Endothelial cell of umbilical vein (primary cell): ENCODE results near the gene ASPSCR1. TPM values are rescaled to one million over a fixed set of nuclear protein-coding genes. Genes with fewer than 3 reads are reported as not detected.

Experiments
- BruUV-seq: library from RNA; stranded (reverse); fragments of 400-500 nt; replicated peaks from 2 replicates; lab custom pipeline; 2021; lab: Mats Ljungman, UMichigan
- CTCF ChIA-PET: fragments of 300-600, 350-600 bp; sonication (Branson Sonifier 250); formaldehyde crosslinking; loops from one replicate; lab custom pipeline; 2021; ENCODE audit warnings: antibody characterized with exemption, inconsistent platforms; lab: Charles Lee
- POLR2A ChIA-PET: fragments of 300-600, 350-600 bp; sonication (Branson Sonifier 250); formaldehyde crosslinking; loops from one replicate; lab custom pipeline; 2021; ENCODE audit warnings: antibody characterized with exemption, inconsistent platforms; lab: Charles Lee
- DNase-seq: peaks from one replicate; pipeline ENCODE4 v3.0.0-alpha.2; 2011; ENCODE audit warnings: low read depth, low spot score
- FAIRE-seq: peaks from 2 replicates; lab custom pipeline; 2011; peaks lifted over from hg19 to GRCh38; lab: Jason Lieb, UNC
- H2AFZ ChIP-seq: 2 replicates; pipeline ENCODE4 v1.6.0; 2012; ENCODE audit warnings: low read depth, low read length, control low read depth, inconsistent platforms
- H3K27ac ChIP-seq: 2 replicates; pipeline ENCODE4 v1.5.1; 2011; ENCODE audit warnings: low read depth, mild to moderate bottlenecking, control low read depth, low read length, moderate library complexity; ENCODE audit not compliant: insufficient read depth
- H3K27me3 ChIP-seq, 2 experiments: 2 replicates each; pipeline versions ENCODE4 v1.6.0 to v1.6.1; 2011; ENCODE audit warnings: low read length in 2 of 2, mixed read lengths in 1 of 2; ENCODE audit not compliant: control insufficient read depth in 2 of 2, insufficient read depth in 2 of 2
- H3K36me3 ChIP-seq, 2 experiments: 2 replicates in 1 of 2; 3 replicates in 1 of 2; pipeline ENCODE4 v1.5.1; 2011; ENCODE audit warnings: low read length in 2 of 2, mild to moderate bottlenecking in 1 of 2, moderate library complexity in 1 of 2; ENCODE audit not compliant: control insufficient read depth in 2 of 2, insufficient read depth in 2 of 2; ENCODE audit errors: extremely low read depth in 1 of 2
- H3K4me1 ChIP-seq: 3 replicates; pipeline ENCODE4 v1.5.1; 2011; ENCODE audit warnings: mild to moderate bottlenecking, low read length; ENCODE audit not compliant: control insufficient read depth, insufficient read depth; ENCODE audit errors: extremely low read depth
- H3K4me2 ChIP-seq: 2 replicates; pipeline ENCODE4 v1.6.1; 2011; ENCODE audit warnings: low read length, control low read depth, mixed read lengths; ENCODE audit not compliant: insufficient read depth
- H3K4me3 ChIP-seq, 3 experiments: fragments of 200-600 bp in 1 of 3; sonication (generic), shearing (Covaris generic) in 1 of 3; replicated peaks in 1 of 3; 2 replicates each; pipeline ENCODE4 v1.5.1; 2011 to 2016; ENCODE audit warnings: control low read depth in 3 of 3, low read length in 3 of 3, mild to moderate bottlenecking in 2 of 3, inconsistent platforms in 1 of 3, low read depth in 1 of 3, moderate library complexity in 1 of 3; ENCODE audit not compliant: insufficient read depth in 1 of 3
- H3K79me2 ChIP-seq: 2 replicates; pipeline ENCODE4 v1.6.0; 2012; ENCODE audit warnings: low read length, inconsistent platforms; ENCODE audit not compliant: control insufficient read depth, insufficient read depth
- H3K9ac ChIP-seq: replicated peaks from 2 replicates; pipeline ENCODE3; 2011; ENCODE audit warnings: low read length, control low read depth; ENCODE audit not compliant: insufficient read depth; ENCODE audit errors: extremely low read depth
- H3K9me1 ChIP-seq: replicated peaks from 3 replicates; pipeline ENCODE4 v1.6.0; 2011; ENCODE audit warnings: mild to moderate bottlenecking, low read length; ENCODE audit not compliant: control insufficient read depth, insufficient read depth; ENCODE audit errors: extremely low read depth
- H3K9me3 ChIP-seq: replicated peaks from 2 replicates; pipeline ENCODE4 v1.5.1; 2012; ENCODE audit warnings: low read length, inconsistent platforms; ENCODE audit not compliant: control insufficient read depth, insufficient read depth
- H4K20me1 ChIP-seq: replicated peaks from 2 replicates; pipeline ENCODE3; 2011; ENCODE audit warnings: mild to moderate bottlenecking, low read length; ENCODE audit not compliant: control insufficient read depth, insufficient read depth; ENCODE audit errors: extremely low read depth
- EZH2 ChIP-seq: IDR thresholded peaks from 2 replicates; pipeline ENCODE4 v1.6.1; 2012; ENCODE audit warnings: borderline replicate concordance, low read depth, mild to moderate bottlenecking, moderate library complexity, low read length, inconsistent platforms; ENCODE audit not compliant: severe bottlenecking
- FOS ChIP-seq: IDR thresholded peaks from 2 replicates; pipeline ENCODE4 v1.6.1; 2011; ENCODE audit warnings: mild to moderate bottlenecking, low read length, moderate library complexity, borderline replicate concordance; ENCODE audit not compliant: insufficient read depth
- GATA2 ChIP-seq: IDR thresholded peaks from 2 replicates; pipeline ENCODE4 v1.7.0; 2011; ENCODE audit warnings: low read depth, mild to moderate bottlenecking, moderate library complexity, mixed read lengths, low read length; ENCODE audit not compliant: insufficient read length, insufficient read depth
- JUN ChIP-seq: IDR thresholded peaks from 2 replicates; pipeline ENCODE4 v1.6.1; 2011; ENCODE audit warnings: borderline replicate concordance, low read depth; ENCODE audit not compliant: insufficient read length, insufficient read depth
- MYC ChIP-seq: IDR thresholded peaks from one replicate; pipeline ENCODE4 v1.6.1; 2011; ENCODE audit warnings: mild to moderate bottlenecking, low read depth, low read length
- POLR2A ChIP-seq: IDR thresholded peaks from 2 replicates; pipeline ENCODE4 v1.6.1; 2012; ENCODE audit warnings: low read depth, mild to moderate bottlenecking, control low read depth, low read length
- POLR2AphosphoS5 ChIP-seq: IDR thresholded peaks from 2 replicates; pipeline ENCODE4 v1.6.1; 2012; ENCODE audit warnings: low read depth, mild to moderate bottlenecking, control low read depth, low read length, moderate library complexity; ENCODE audit not compliant: insufficient read depth
- dilution Hi-C: fragments of 300-500 bp; cut with MboI; formaldehyde crosslinking; loops from one replicate; pipeline ENCODE4 v1.15.0; 2019; ENCODE audit warnings: low sequenced_read_pairs; ENCODE audit not compliant: extremely low pct_ligation_motif_present
- intact Hi-C: fragments of 100-400 bp; cut with micrococcal nuclease; formaldehyde crosslinking; loops from one replicate; pipeline ENCODE4 v1.10.0; 2022
- polyA plus RNA-seq, 4 experiments: library from polyadenylated mRNA; depleted of rRNA in 3 of 4; stranded (reverse) in 3 of 4; unstranded in 1 of 4; fragments of >200 nt; gene quantifications; 2 replicates each; pipeline versions ENCODE4 v1.2.1 to v1.2.3, GENCODE V29; 2011 to 2012; ENCODE audit warnings: missing spikeins in 1 of 4
- total RNA-seq: library from RNA; stranded (reverse); gene quantifications from 2 replicates; pipeline ENCODE4 v1.2.3, GENCODE V29; 2021
- TF ChIP-seq, protein P1 (sequence below), 2 donors: IDR thresholded peaks; 1 replicate in 1 of 2; 2 replicates in 1 of 2; pipeline ENCODE4 v1.5.1; 2011; ENCODE audit warnings: low read length in 2 of 2, mild to moderate bottlenecking in 2 of 2, moderate library complexity in 2 of 2, control low read depth in 1 of 2, inconsistent platforms in 1 of 2, low read depth in 1 of 2; ENCODE audit not compliant: insufficient read depth in 1 of 2; ENCODE audit errors: extremely low read depth in 1 of 2
- TF ChIP-seq, protein P2 (sequence below): IDR thresholded peaks from 2 replicates; pipeline ENCODE4 v1.6.1; 2011; ENCODE audit not compliant: insufficient read depth, insufficient read length

The ASPSCR1 gene
- total and polyA plus RNA-seq, 2 donors (not counting 3 experiments of a cell fraction or from before 2014, with no cell fraction given): 24.8 to 36.5 TPM

DNA sequence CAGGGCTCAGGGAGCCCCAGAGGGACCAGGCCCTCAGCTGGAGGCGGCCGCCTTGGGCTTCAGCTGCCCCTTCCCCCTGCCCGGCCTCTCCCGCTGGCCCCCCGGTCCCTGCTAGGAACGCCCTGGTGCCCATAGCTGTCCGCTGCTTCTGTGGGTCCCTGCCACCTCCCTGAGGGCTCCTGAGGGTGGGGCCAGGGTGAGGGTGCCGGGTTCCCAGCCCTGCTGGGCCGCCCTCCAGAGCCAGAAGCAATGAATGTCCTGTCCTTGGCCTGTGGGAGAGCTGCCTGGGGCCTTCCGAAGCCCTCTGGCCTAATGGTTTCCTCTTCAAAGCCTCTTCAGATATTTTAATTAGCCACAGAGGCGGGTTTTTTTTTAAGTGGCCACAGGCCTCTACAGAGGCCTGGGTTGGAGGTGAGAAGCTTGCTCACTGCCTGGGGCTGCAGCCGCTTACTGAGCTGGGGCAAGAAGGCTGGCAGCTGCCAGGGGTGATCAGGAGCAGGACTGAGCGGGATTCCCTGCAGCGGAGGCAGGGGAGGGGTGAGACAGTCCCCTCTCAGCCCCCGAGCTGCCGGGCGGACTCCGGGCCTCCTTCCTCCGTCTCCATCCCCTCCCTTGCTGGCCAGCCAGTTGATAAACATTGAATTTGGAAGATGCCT is 35.3 kb downstream of the ASPSCR1 start:
- Histone ChIP-seq H3K4me3 (no peak overlapping the region), H2AFZ (no peak overlapping the region), H3K27me3 (no peaks in the 10 kb centered on the region), H3K4me1 (no peaks in the 10 kb centered on the region), H3K9me3 (no peaks in the 10 kb centered on the region), H3K4me2 (no peak overlapping the region), H3K27ac (no peak overlapping the region), H3K9me1 (no peaks in the 10 kb centered on the region), H3K79me2 (no peaks in the 10 kb centered on the region), H3K9ac (no peak overlapping the region), H4K20me1 (no peaks in the 10 kb centered on the region), H3K36me3 (no peaks in the 10 kb centered on the region)
- dilution Hi-C loops (no loop called here), intact Hi-C loops (no loop called here)
- BruUV-seq: no TSS peak
- TF ChIP-seq GATA2: no peak
- TF ChIP-seq, protein P1, sequence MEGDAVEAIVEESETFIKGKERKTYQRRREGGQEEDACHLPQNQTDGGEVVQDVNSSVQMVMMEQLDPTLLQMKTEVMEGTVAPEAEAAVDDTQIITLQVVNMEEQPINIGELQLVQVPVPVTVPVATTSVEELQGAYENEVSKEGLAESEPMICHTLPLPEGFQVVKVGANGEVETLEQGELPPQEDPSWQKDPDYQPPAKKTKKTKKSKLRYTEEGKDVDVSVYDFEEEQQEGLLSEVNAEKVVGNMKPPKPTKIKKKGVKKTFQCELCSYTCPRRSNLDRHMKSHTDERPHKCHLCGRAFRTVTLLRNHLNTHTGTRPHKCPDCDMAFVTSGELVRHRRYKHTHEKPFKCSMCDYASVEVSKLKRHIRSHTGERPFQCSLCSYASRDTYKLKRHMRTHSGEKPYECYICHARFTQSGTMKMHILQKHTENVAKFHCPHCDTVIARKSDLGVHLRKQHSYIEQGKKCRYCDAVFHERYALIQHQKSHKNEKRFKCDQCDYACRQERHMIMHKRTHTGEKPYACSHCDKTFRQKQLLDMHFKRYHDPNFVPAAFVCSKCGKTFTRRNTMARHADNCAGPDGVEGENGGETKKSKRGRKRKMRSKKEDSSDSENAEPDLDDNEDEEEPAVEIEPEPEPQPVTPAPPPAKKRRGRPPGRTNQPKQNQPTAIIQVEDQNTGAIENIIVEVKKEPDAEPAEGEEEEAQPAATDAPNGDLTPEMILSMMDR (IDR thresholded peaks at IDR 0.05; ENCODE audit: extremely low read depth in 1 of 2, insufficient read depth in 1 of 2, low read depth in 1 of 2, low read length in 2 of 2): no peak
- TF ChIP-seq POLR2A: no peak
- TF ChIP-seq, protein P2, sequence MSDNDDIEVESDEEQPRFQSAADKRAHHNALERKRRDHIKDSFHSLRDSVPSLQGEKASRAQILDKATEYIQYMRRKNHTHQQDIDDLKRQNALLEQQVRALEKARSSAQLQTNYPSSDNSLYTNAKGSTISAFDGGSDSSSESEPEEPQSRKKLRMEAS: no peak
- TF ChIP-seq JUN: no peak
- no peak for TF ChIP-seq FOS
- no peak for TF ChIP-seq POLR2AphosphoS5
- TF ChIP-seq EZH2: no peak
- no peak for TF ChIP-seq MYC
- FAIRE-seq (no peak), DNase-seq (no peak)
- ChIA-PET POLR2A (interaction anchor here (0.5 kb wide), 1 partner anchor 29 kb away, joined by 5 read pairs; no protein-coding TSS in a partner anchor), CTCF (interaction anchor here (1.4 to 2.3 kb wide), 3 partner anchors 9 to 143 kb away, joined by 3 to 12 read pairs (median 5); no protein-coding TSS in a partner anchor)
